CD14-positive monocyte (primary cell): ENCODE results near the gene CSNK1G1. TPM values are rescaled to one million over a fixed set of nuclear protein-coding genes. Genes with fewer than 3 reads are reported as not detected.

ENCODE experiments used
- DNase-seq, 3 donors: peaks; one replicate each; pipeline ENCODE4 v3.0.0-alpha.2; 2011 to 2022
- H2AFZ ChIP-seq: 2 replicates; pipeline ENCODE4 v1.6.0; 2012; ENCODE audit warnings: mild to moderate bottlenecking, low read depth, low read length, inconsistent platforms; ENCODE audit not compliant: insufficient read depth, poor library complexity, severe bottlenecking
- H3K27ac ChIP-seq, 2 donors: 1 replicate in 1 of 2; 2 replicates in 1 of 2; pipeline ENCODE4 v1.5.1; 2012 to 2013; ENCODE audit warnings: low read length in 2 of 2, control low read depth in 1 of 2, inconsistent platforms in 1 of 2, low read depth in 1 of 2, mild to moderate bottlenecking in 1 of 2
- H3K27me3 ChIP-seq, 2 donors: one replicate each; pipeline versions ENCODE4 v1.6.0 to v1.6.1; 2011 to 2013; ENCODE audit warnings: low read length in 2 of 2; ENCODE audit not compliant: control insufficient read depth in 2 of 2, insufficient read depth in 2 of 2
- H3K36me3 ChIP-seq, 2 donors: replicated peaks in 1 of 2; 1 replicate in 1 of 2; 2 replicates in 1 of 2; pipeline versions ENCODE4 v1.5.1 to v1.6.1; 2012 to 2013; ENCODE audit warnings: low read length in 2 of 2, control low read depth in 1 of 2, inconsistent platforms in 1 of 2, mild to moderate bottlenecking in 1 of 2; ENCODE audit not compliant: insufficient read depth in 2 of 2, control insufficient read depth in 1 of 2
- H3K4me1 ChIP-seq, 2 donors: 1 replicate in 1 of 2; 2 replicates in 1 of 2; pipeline versions ENCODE4 v1.5.1 to v1.6.1; 2012 to 2013; ENCODE audit warnings: low read length in 2 of 2, control low read depth in 1 of 2, inconsistent platforms in 1 of 2, mild to moderate bottlenecking in 1 of 2, moderate library complexity in 1 of 2; ENCODE audit not compliant: insufficient read depth in 2 of 2, control insufficient read depth in 1 of 2
- H3K4me2 ChIP-seq: replicated peaks from 2 replicates; pipeline ENCODE3; 2012; ENCODE audit warnings: low read length, moderate library complexity, mild to moderate bottlenecking; ENCODE audit not compliant: poor library complexity, severe bottlenecking; ENCODE audit errors: extremely low read depth
- H3K4me3 ChIP-seq, 3 experiments: fragments of 200-600 bp in 1 of 3; sonication (generic) in 1 of 3; replicated peaks in 1 of 3; 1 replicate in 2 of 3; 2 replicates in 1 of 3; pipeline ENCODE4 v1.5.1; 2011 to 2013; ENCODE audit warnings: low read length in 3 of 3, mild to moderate bottlenecking in 3 of 3, control low read depth in 2 of 3, low read depth in 2 of 3, inconsistent platforms in 1 of 3, moderate library complexity in 1 of 3
- H3K79me2 ChIP-seq: 2 replicates; pipeline ENCODE4 v1.6.0; 2012; ENCODE audit warnings: mild to moderate bottlenecking, control low read depth, inconsistent platforms, low read length, moderate library complexity; ENCODE audit not compliant: insufficient read depth
- H3K9ac ChIP-seq: 2 replicates; pipeline ENCODE4 v1.6.0; 2017; ENCODE audit warnings: low read length, mild to moderate bottlenecking; ENCODE audit not compliant: insufficient read depth, poor library complexity, severe bottlenecking
- H3K9me3 ChIP-seq, 2 donors: replicated peaks in 1 of 2; 1 replicate in 1 of 2; 2 replicates in 1 of 2; pipeline versions ENCODE4 v1.5.1 to v1.6.1; 2012 to 2013; ENCODE audit warnings: low read length in 2 of 2, control low read depth in 1 of 2; ENCODE audit not compliant: control insufficient read depth in 1 of 2, insufficient read depth in 1 of 2
- H4K20me1 ChIP-seq: 2 replicates; pipeline ENCODE4 v1.6.0; 2012; ENCODE audit warnings: mild to moderate bottlenecking, low read length, control low read depth, moderate library complexity; ENCODE audit not compliant: insufficient read depth
- H3K27ac Mint-ChIP-seq, 7 donors: one replicate each; pipeline ENCODE4 v1.8.0; 2020; ENCODE audit warnings: mild to moderate bottlenecking in 7 of 7, mixed read lengths in 7 of 7, moderate library complexity in 6 of 7, inconsistent platforms in 2 of 7
- H3K27me3 Mint-ChIP-seq, 3 donors: one replicate each; pipeline ENCODE4 v1.8.0; 2021 to 2022; ENCODE audit warnings: low read depth in 3 of 3, mild to moderate bottlenecking in 3 of 3, mixed read lengths in 3 of 3, moderate library complexity in 3 of 3, inconsistent platforms in 1 of 3
- H3K36me3 Mint-ChIP-seq, 2 donors: one replicate each; pipeline ENCODE4 v1.8.0; 2020; ENCODE audit warnings: mixed read lengths in 2 of 2, inconsistent platforms in 1 of 2, mild to moderate bottlenecking in 1 of 2
- H3K4me1 Mint-ChIP-seq: one replicate; pipeline ENCODE4 v1.8.0; 2020; ENCODE audit warnings: mild to moderate bottlenecking, mixed read lengths
- H3K4me3 Mint-ChIP-seq, 2 donors: one replicate each; pipeline ENCODE4 v1.8.0; 2020; ENCODE audit warnings: mild to moderate bottlenecking in 2 of 2, mixed read lengths in 2 of 2, moderate library complexity in 1 of 2
- H3K9me3 Mint-ChIP-seq, 7 donors: one replicate each; pipeline ENCODE4 v1.8.0; 2020 to 2022; ENCODE audit warnings: mixed read lengths in 7 of 7, mild to moderate bottlenecking in 6 of 7, moderate library complexity in 6 of 7, inconsistent platforms in 2 of 7
- CTCF ChIP-seq: fragments of 200-600 bp; IDR thresholded peaks from one replicate; pipeline ENCODE4 v1.8.0; 2022; ENCODE audit warnings: antibody characterized with exemption, mild to moderate bottlenecking
- WGBS: methylation state at CpG from one replicate; pipeline ENCODE4 v1.1.5; 2013; ENCODE audit warnings: missing lambda C conversion rate; ENCODE audit not compliant: insufficient coverage; 5-methylcytosine and 5-hydroxymethylcytosine counted together
- intact Hi-C, 2 donors: fragments of 100-400 bp; cut with micrococcal nuclease; formaldehyde crosslinking; loops; one replicate each; pipeline versions ENCODE4 v1.15.0 to v1.15.1; 2023
- polyA plus RNA-seq, 3 donors: library from polyadenylated mRNA; depleted of rRNA in 1 of 3; unstranded in 2 of 3; stranded (reverse) in 1 of 3; fragments of 300-500 nt in 2 of 3; fragments of >200 nt in 1 of 3; fragmentation: Illumina TruSeq in 2 of 3; gene quantifications; 1 replicate in 2 of 3; 2 replicates in 1 of 3; pipeline ENCODE4 v1.2.3, GENCODE V29; 2012 to 2021

The CSNK1G1 gene
- polyA plus RNA-seq, 3 donors: 4.3 to 8.6 (median 7.7) TPM

- Histone ChIP-seq H3K27ac (peak overlapping the region in 1 of 2 donors; percentile 2), H3K4me1 (peaks cover 40 to 47% of the 10 kb centered on the region in 2 donors), H3K4me3 (peak overlapping the region in 1 of 3 experiments; percentile 43), H3K27me3 (peaks cover 17 to 25% of the 10 kb centered on the region in 2 donors), H3K79me2 (no peaks in the 10 kb centered on the region), H3K36me3 (peaks cover 12 to 23% of the 10 kb centered on the region in 2 donors), H3K9me3 (no peaks in the 10 kb centered on the region), H2AFZ (no peak overlapping the region), H3K4me2 (peak overlapping the region; percentile 53), H3K9ac (no peak overlapping the region), H4K20me1 (peaks cover 39% of the 10 kb centered on the region)
- Mint-ChIP-seq H3K4me3 (peak overlapping the region; percentile 55 to 85), H3K36me3 (peaks cover 11 to 25% of the 10 kb centered on the region in 2 donors), H3K27me3 (peaks cover 24 to 34% (median 30%) of the 10 kb centered on the region in 3 donors), H3K27ac (peak overlapping the region in 4 of 7 donors; percentile 32 to 55 (median 42)), H3K9me3 (peaks cover 0 to 7% (median 2%) of the 10 kb centered on the region in 7 donors), H3K4me1 (peaks cover 38% of the 10 kb centered on the region)
- peak in 2 of 3 donors; percentile 36 to 37 for DNase-seq
- intact Hi-C loops: loop anchor here in 1 of 2 donors (5.0 kb wide), 1 partner anchor 398 kb away; no protein-coding TSS in a partner anchor
- no peak for TF ChIP-seq CTCF
- 40% methylated on average over 2 of the region's 9 CpGs for WGBS
These were observed 205.9 kb downstream of the CSNK1G1 start for GRCh38 chr15:64149893-64150578.

GRCh38 chr15:64149424-64149823 is 206.5 kb downstream of the CSNK1G1 start:
- Mint-ChIP-seq H3K36me3 (peaks cover 13 to 26% of the 10 kb centered on the region in 2 donors), H3K27ac (peak overlapping the region in 3 of 7 donors; percentile 13 to 58 (median 55)), H3K4me1 (peaks cover 38% of the 10 kb centered on the region), H3K4me3 (no peak overlapping the region), H3K27me3 (peaks cover 24 to 34% (median 30%) of the 10 kb centered on the region in 3 donors), H3K9me3 (peaks cover 0 to 7% (median 2%) of the 10 kb centered on the region in 7 donors)
- H3K9me3 ChIP-seq: no peaks in the 10 kb centered on the region
- peaks cover 16 to 26% of the 10 kb centered on the region in 2 donors for H3K36me3 ChIP-seq
- intact Hi-C loops: no loop called here
- H3K4me2 ChIP-seq: peak overlapping the region; percentile 53
- peaks cover 17 to 25% of the 10 kb centered on the region in 2 donors for H3K27me3 ChIP-seq
- no peak for DNase-seq
- peaks cover 42% of the 10 kb centered on the region for H4K20me1 ChIP-seq
- TF ChIP-seq CTCF: no peak
- no peak overlapping the region for H3K9ac ChIP-seq
- H3K4me3 ChIP-seq: peak overlapping the region in 1 of 3 experiments; percentile 43
- no peak overlapping the region for H2AFZ ChIP-seq
- H3K27ac ChIP-seq: no peak overlapping the region
- H3K79me2 ChIP-seq: no peaks in the 10 kb centered on the region
- H3K4me1 ChIP-seq: peaks cover 40 to 47% of the 10 kb centered on the region in 2 donors
